ENCODE measurements around the gene MUC15.

MUC15 gene

GRCh38 chr11:26553182-26553581 is 18.9 kb downstream of the MUC15 start:
- DNase-seq (ENCODE audit: low read depth in 1 of 2, low spot score in 1 of 2) = no peak
- Histone ChIP-seq H3K27ac (replicated peaks) (no peak overlapping the region), H3K27me3 (ENCODE audit: insufficient read depth, poor library complexity, severe bottlenecking) (no peaks in the 10 kb centered on the region), H3K4me3 (replicated peaks; ENCODE audit: insufficient read depth, low read length) (no peak overlapping the region)
- TF ChIP-seq REST (IDR thresholded peaks at IDR 0.05; ENCODE audit: insufficient replicate concordance, low read depth) (no peak), GABPA (IDR thresholded peaks at IDR 0.05; ENCODE audit: low read depth) (no peak), SPI1 (IDR thresholded peaks at IDR 0.05; ENCODE audit: borderline replicate concordance, low read depth) (no peak), CTCF (IDR thresholded peaks at IDR 0.05; ENCODE audit: insufficient read depth, low read length) (no peak), POLR2AphosphoS5 (IDR thresholded peaks at IDR 0.05; ENCODE audit: low read depth) (no peak)

DNA sequence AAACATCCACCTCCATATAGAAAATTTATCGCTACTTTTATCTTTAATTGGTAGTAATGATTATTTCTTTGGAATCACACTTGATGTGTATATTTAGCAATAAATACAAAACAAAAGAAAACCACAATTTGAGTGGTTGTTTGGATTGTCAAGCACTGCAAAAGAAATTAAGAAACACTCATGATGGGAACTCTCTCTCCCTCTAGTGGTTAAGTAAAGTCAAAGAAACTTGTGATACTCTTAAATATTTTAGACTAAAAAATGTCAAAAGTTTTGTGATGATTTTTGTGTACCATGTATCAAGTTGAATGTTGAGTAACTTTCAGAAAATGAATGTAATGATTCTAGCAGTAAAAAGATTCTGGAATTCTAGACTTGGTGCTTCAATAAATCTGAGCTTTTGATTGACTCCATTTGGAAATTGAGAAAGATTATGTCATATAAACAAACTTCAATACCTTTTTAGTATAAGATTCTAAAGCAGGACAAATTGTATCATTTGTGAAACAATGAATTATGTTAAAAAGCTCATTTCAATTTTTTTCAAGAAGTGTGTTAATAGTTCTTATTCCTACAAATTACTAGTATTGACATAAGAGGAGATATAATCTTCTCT is 20.8 kb downstream of the MUC15 start:
- Histone ChIP-seq H3K4me3 (replicated peaks; ENCODE audit: insufficient read depth, low read length) (no peak overlapping the region), H3K27ac (replicated peaks) (no peak overlapping the region), H3K27me3 (ENCODE audit: insufficient read depth, poor library complexity, severe bottlenecking) (no peaks in the 10 kb centered on the region)
- DNase-seq (ENCODE audit: low read depth in 1 of 2, low spot score in 1 of 2) = no peak
- TF ChIP-seq GABPA (IDR thresholded peaks at IDR 0.05; ENCODE audit: low read depth) = no peak
- no peak for TF ChIP-seq POLR2AphosphoS5 (IDR thresholded peaks at IDR 0.05; ENCODE audit: low read depth)
- no peak for TF ChIP-seq SPI1 (IDR thresholded peaks at IDR 0.05; ENCODE audit: borderline replicate concordance, low read depth)
- TF ChIP-seq REST (IDR thresholded peaks at IDR 0.05; ENCODE audit: insufficient replicate concordance, low read depth) = no peak
- no peak for TF ChIP-seq CTCF (IDR thresholded peaks at IDR 0.05; ENCODE audit: insufficient read depth, low read length)

DNA sequence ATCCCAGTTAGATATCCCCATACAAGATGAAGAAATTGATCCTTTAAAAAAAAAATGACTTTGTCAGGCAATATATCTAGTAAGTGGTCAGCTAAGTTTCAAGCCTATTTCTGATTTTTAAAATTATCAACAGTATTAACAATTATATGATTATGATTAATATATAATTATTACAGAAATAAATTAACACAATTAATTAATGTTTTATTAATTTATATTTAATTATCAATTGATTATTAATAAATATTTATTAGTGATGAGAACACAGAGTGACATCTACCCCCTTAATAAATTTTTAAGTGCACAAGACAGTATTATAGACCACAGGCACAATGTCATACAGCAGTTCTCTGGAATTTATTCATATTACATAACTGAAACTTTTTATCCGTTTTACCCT is 22.0 kb downstream of the MUC15 start:
- Histone ChIP-seq H3K27me3 (ENCODE audit: insufficient read depth, poor library complexity, severe bottlenecking) (no peaks in the 10 kb centered on the region), H3K4me3 (replicated peaks; ENCODE audit: insufficient read depth, low read length) (no peak overlapping the region), H3K27ac (replicated peaks) (no peak overlapping the region)
- DNase-seq (ENCODE audit: low read depth in 1 of 2, low spot score in 1 of 2) = no peak
- TF ChIP-seq CTCF (IDR thresholded peaks at IDR 0.05; ENCODE audit: insufficient read depth, low read length) = no peak
- TF ChIP-seq GABPA (IDR thresholded peaks at IDR 0.05; ENCODE audit: low read depth) = no peak
- TF ChIP-seq SPI1 (IDR thresholded peaks at IDR 0.05; ENCODE audit: borderline replicate concordance, low read depth) = no peak
- TF ChIP-seq REST (IDR thresholded peaks at IDR 0.05; ENCODE audit: insufficient replicate concordance, low read depth) = no peak
- TF ChIP-seq POLR2AphosphoS5 (IDR thresholded peaks at IDR 0.05; ENCODE audit: low read depth) = no peak

Measured in HL-60 (cell line).